Mesenchymal stem cell (in vitro differentiated cells and primary cell): ENCODE measurements around the gene ELK4.

Source experiments
- DNase-seq: peaks from one replicate; pipeline ENCODE4 v3.0.0-alpha.2; 2013
- H2AFZ ChIP-seq: one replicate; pipeline ENCODE4 v1.6.1; 2013; ENCODE audit warnings: low read depth, mild to moderate bottlenecking, control low read depth, inconsistent platforms, low read length, moderate library complexity
- H2AK5ac ChIP-seq: 2 replicates; pipeline ENCODE4 v1.6.1; 2013; ENCODE audit warnings: low read length, moderate library complexity, mild to moderate bottlenecking, inconsistent platforms; ENCODE audit not compliant: severe bottlenecking
- H2BK120ac ChIP-seq: one replicate; pipeline ENCODE4 v1.6.1; 2013; ENCODE audit warnings: low read depth, mild to moderate bottlenecking, inconsistent platforms, low read length, moderate library complexity
- H2BK12ac ChIP-seq, 2 experiments: one replicate each; pipeline ENCODE4 v1.6.1; 2013; ENCODE audit warnings: inconsistent platforms in 2 of 2, low read length in 2 of 2, mild to moderate bottlenecking in 2 of 2, moderate library complexity in 2 of 2, control low read depth in 1 of 2
- H2BK15ac ChIP-seq: one replicate; pipeline ENCODE4 v1.6.1; 2013; ENCODE audit warnings: mild to moderate bottlenecking, low read depth, inconsistent platforms; ENCODE audit not compliant: poor library complexity, severe bottlenecking
- H2BK5ac ChIP-seq: 2 replicates; pipeline ENCODE4 v1.6.1; 2013; ENCODE audit warnings: low read depth, mild to moderate bottlenecking, low read length, control low read depth, inconsistent platforms; ENCODE audit not compliant: poor library complexity, severe bottlenecking
- H3K14ac ChIP-seq, 2 experiments: one replicate each; pipeline ENCODE4 v1.6.1; 2013; ENCODE audit warnings: inconsistent platforms in 2 of 2, low read length in 2 of 2, control low read depth in 1 of 2, mild to moderate bottlenecking in 1 of 2, moderate library complexity in 1 of 2
- H3K18ac ChIP-seq, 2 experiments: one replicate each; pipeline ENCODE4 v1.6.1; 2013; ENCODE audit warnings: inconsistent platforms in 2 of 2, low read length in 2 of 2, control low read depth in 1 of 2, low read depth in 1 of 2, mild to moderate bottlenecking in 1 of 2
- H3K23ac ChIP-seq, 2 experiments: one replicate each; pipeline ENCODE4 v1.6.1; 2013; ENCODE audit warnings: inconsistent platforms in 2 of 2, low read length in 2 of 2, mild to moderate bottlenecking in 2 of 2, moderate library complexity in 2 of 2, control low read depth in 1 of 2
- H3K27ac ChIP-seq: 2 replicates; pipeline ENCODE4 v1.5.1; 2013; ENCODE audit warnings: mild to moderate bottlenecking, moderate library complexity, low read length, control low read depth, inconsistent platforms; ENCODE audit not compliant: poor library complexity, severe bottlenecking
- H3K27me3 ChIP-seq, 2 experiments: 2 replicates each; pipeline versions ENCODE4 v1.6.1 to v1.7.0; 2013; ENCODE audit warnings: low read length in 2 of 2, mild to moderate bottlenecking in 2 of 2, moderate library complexity in 2 of 2, control low read depth in 1 of 2, inconsistent platforms in 1 of 2; ENCODE audit not compliant: control insufficient read depth in 1 of 2, insufficient read depth in 1 of 2
- H3K36me3 ChIP-seq, 2 experiments: 2 replicates each; pipeline versions ENCODE4 v1.6.1 to v1.7.0; 2013; ENCODE audit warnings: low read length in 2 of 2, control low read depth in 1 of 2, inconsistent platforms in 1 of 2, low read depth in 1 of 2, mild to moderate bottlenecking in 1 of 2; ENCODE audit not compliant: insufficient read depth in 2 of 2, control insufficient read depth in 1 of 2
- H3K4ac ChIP-seq, 2 experiments: one replicate each; pipeline ENCODE4 v1.6.1; 2013; ENCODE audit warnings: inconsistent platforms in 2 of 2, low read length in 2 of 2, mild to moderate bottlenecking in 2 of 2, moderate library complexity in 2 of 2, control low read depth in 1 of 2, low read depth in 1 of 2
- H3K4me1 ChIP-seq: 2 replicates; pipeline ENCODE4 v1.6.1; 2013; ENCODE audit warnings: low read depth, low read length, control low read depth; ENCODE audit not compliant: control insufficient read depth, insufficient read depth
- H3K4me2 ChIP-seq: 2 replicates; pipeline ENCODE4 v1.6.1; 2013; ENCODE audit warnings: low read length, mild to moderate bottlenecking, inconsistent platforms; ENCODE audit not compliant: poor library complexity, severe bottlenecking
- H3K4me3 ChIP-seq, 2 experiments: 2 replicates each; pipeline versions ENCODE4 v1.5.1 to v1.7.0; 2013; ENCODE audit warnings: low read length in 2 of 2, mild to moderate bottlenecking in 2 of 2, control low read depth in 1 of 2, low read depth in 1 of 2; ENCODE audit not compliant: insufficient read depth in 1 of 2
- H3K79me1 ChIP-seq: replicated peaks from 2 replicates; pipeline ENCODE4 v1.6.1; 2013; ENCODE audit warnings: mild to moderate bottlenecking, control low read depth, low read length, inconsistent platforms; ENCODE audit not compliant: poor library complexity, severe bottlenecking
- H3K9ac ChIP-seq: 2 replicates; pipeline ENCODE4 v1.7.0; 2013; ENCODE audit warnings: mild to moderate bottlenecking, low read length, moderate library complexity
- H3K9me3 ChIP-seq: 2 replicates; pipeline ENCODE4 v1.7.0; 2013; ENCODE audit warnings: mild to moderate bottlenecking, low read length; ENCODE audit not compliant: control insufficient read depth
- H4K8ac ChIP-seq: one replicate; pipeline ENCODE4 v1.6.1; 2013; ENCODE audit warnings: inconsistent platforms, mild to moderate bottlenecking, low read length, moderate library complexity
- H4K91ac ChIP-seq: one replicate; pipeline ENCODE4 v1.6.1; 2013; ENCODE audit warnings: mild to moderate bottlenecking, low read length, inconsistent platforms
- WGBS: methylation state at CpG from one replicate; pipeline ENCODE4 v1.1.7; 2013; ENCODE audit warnings: mixed read lengths; 5-methylcytosine and 5-hydroxymethylcytosine counted together

Gene ELK4

DNA sequence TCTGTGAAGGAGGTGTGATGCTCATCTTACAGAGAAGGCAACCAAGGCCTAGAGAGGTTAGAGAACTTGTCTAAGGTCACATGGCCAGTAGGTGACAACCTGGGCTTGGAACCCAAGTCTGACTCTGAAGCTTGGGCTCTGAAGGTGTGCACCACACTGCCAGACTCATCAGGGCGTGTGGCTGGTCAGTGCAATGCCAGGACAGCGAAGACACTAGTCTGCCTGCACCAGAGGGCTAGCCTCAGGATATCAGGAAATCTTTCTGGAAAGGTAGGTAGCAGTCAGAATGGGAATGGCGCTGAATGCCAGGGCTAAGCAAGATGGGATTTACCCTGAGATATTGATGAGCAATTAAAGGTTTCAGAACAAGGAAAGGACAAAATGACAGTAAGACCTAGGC, 34.9 kb downstream of the ELK4 start:
- Histone ChIP-seq H2AK5ac (no peak overlapping the region), H3K27ac (no peak overlapping the region), H3K27me3 (no peaks in the 10 kb centered on the region), H3K23ac (no peak overlapping the region), H2AFZ (no peak overlapping the region), H2BK12ac (peak overlapping the region in 1 of 2 experiments; percentile 7), H2BK120ac (no peak overlapping the region), H3K4ac (no peak overlapping the region), H3K9me3 (no peaks in the 10 kb centered on the region), H3K79me1 (no peaks in the 10 kb centered on the region), H4K91ac (no peak overlapping the region), H3K9ac (no peak overlapping the region), H3K36me3 (peaks cover 4 to 12% of the 10 kb centered on the region in 2 experiments), H3K4me2 (no peak overlapping the region), H3K4me3 (no peak overlapping the region), H4K8ac (no peak overlapping the region), H3K14ac (no peak overlapping the region), H3K4me1 (peaks cover 13% of the 10 kb centered on the region), H3K18ac (no peak overlapping the region), H2BK5ac (no peak overlapping the region), H2BK15ac (no peak overlapping the region)
- 96% methylated on average over 3 of the region's 3 CpGs for WGBS
- no peak for DNase-seq

DNA sequence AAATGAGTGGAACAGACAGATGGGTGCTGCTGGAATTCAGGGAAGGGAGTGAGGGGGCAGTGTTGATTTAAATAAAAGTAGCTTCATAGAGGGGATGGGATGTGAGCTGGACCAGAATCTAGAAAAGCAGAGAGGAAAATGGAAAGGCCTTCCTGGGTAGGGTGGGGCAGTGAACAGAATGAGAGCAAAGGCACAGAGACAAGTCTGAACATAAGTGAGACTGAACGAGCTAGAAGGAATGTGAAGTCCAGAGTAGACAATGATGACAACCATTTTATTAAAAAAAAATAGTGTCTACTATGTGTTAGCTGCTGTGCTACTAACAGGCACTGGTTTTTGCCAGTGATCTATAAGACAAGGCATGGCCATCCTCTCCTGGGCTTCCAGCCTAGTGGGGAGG, 36.0 kb downstream of the ELK4 start:
- Histone ChIP-seq H2BK120ac (no peak overlapping the region), H3K4me2 (no peak overlapping the region), H3K4me1 (peaks cover 13% of the 10 kb centered on the region), H2AFZ (no peak overlapping the region), H3K9me3 (no peaks in the 10 kb centered on the region), H3K9ac (no peak overlapping the region), H3K79me1 (no peaks in the 10 kb centered on the region), H2AK5ac (no peak overlapping the region), H3K18ac (no peak overlapping the region), H3K23ac (no peak overlapping the region), H3K4me3 (no peak overlapping the region), H4K8ac (no peak overlapping the region), H2BK12ac (no peak overlapping the region), H3K14ac (no peak overlapping the region), H3K4ac (no peak overlapping the region), H4K91ac (no peak overlapping the region), H3K27ac (no peak overlapping the region), H3K27me3 (no peaks in the 10 kb centered on the region), H3K36me3 (peaks cover 0 to 12% of the 10 kb centered on the region in 2 experiments), H2BK5ac (no peak overlapping the region), H2BK15ac (no peak overlapping the region)
- WGBS, result no CpG with 5 or more reads among the region's 1 CpG
- DNase-seq, result no peak

DNA sequence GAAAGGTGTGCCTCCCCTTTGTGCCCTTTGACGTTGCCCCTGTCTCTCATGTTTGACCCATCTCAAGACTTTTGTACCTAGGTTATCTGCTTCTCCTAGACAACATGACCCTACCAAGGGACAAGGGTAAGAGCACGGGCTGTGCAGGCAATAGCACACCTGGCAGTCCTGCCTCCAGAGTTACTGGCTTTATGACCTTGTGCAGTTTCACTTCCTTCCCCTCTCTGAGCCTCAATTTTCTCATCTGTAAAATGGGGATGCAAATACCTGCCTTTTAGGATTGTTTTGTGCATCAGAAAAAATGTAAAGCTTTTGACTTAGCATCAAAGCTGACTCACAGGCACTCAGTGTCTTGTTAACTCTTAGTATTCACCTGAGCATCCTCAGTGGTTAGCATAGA, 36.4 kb downstream of the ELK4 start:
- Histone ChIP-seq H2BK120ac (no peak overlapping the region), H2BK5ac (no peak overlapping the region), H3K14ac (no peak overlapping the region), H3K9me3 (no peaks in the 10 kb centered on the region), H2AFZ (no peak overlapping the region), H2AK5ac (no peak overlapping the region), H2BK15ac (no peak overlapping the region), H3K36me3 (peaks cover 0 to 12% of the 10 kb centered on the region in 2 experiments), H4K91ac (no peak overlapping the region), H4K8ac (no peak overlapping the region), H3K27ac (no peak overlapping the region), H3K4me3 (no peak overlapping the region), H2BK12ac (no peak overlapping the region), H3K9ac (no peak overlapping the region), H3K18ac (no peak overlapping the region), H3K4ac (no peak overlapping the region), H3K23ac (no peak overlapping the region), H3K79me1 (no peaks in the 10 kb centered on the region), H3K27me3 (no peaks in the 10 kb centered on the region), H3K4me1 (peaks cover 10% of the 10 kb centered on the region), H3K4me2 (no peak overlapping the region)
- 71% methylated on average over 2 of the region's 2 CpGs for WGBS
- no peak for DNase-seq

DNA sequence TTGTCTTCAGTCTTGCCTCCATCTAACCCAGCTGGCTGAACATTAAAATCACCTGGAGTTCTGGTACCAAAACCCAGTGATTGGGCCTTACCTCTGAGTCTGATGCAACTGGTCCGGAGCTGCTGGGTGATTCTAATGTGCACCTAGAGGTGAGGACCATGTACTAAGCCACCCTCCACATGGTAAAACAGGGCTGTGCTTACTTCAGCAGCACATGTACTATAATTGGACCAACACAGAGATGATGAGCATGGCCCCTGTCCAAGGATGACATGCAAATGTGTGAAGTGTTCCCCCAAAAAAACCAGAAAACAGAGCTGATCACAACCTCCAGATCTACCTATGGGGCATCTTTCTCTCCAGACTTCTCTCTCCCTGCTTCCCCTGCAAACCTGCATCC, 37.0 kb downstream of the ELK4 start:
- Histone ChIP-seq H4K91ac (no peak overlapping the region), H2BK12ac (no peak overlapping the region)

More for the DNA sequence above, 37.0 kb downstream of the ELK4 start:
- no peak overlapping the region for H2AK5ac ChIP-seq
- H3K27ac ChIP-seq, result no peak overlapping the region
- H3K9me3 ChIP-seq, result no peaks in the 10 kb centered on the region
- H3K4me2 ChIP-seq, result no peak overlapping the region
- H3K79me1 ChIP-seq, result no peaks in the 10 kb centered on the region
- H2BK5ac ChIP-seq, result no peak overlapping the region
- H2AFZ ChIP-seq, result no peak overlapping the region
- no peak overlapping the region for H2BK120ac ChIP-seq
- H3K14ac ChIP-seq, result no peak overlapping the region
- H3K36me3 ChIP-seq, result peaks cover 0 to 12% of the 10 kb centered on the region in 2 experiments
- H2BK15ac ChIP-seq, result no peak overlapping the region
- H3K4me3 ChIP-seq, result no peak overlapping the region
- no peak overlapping the region for H3K23ac ChIP-seq
- no peak for DNase-seq
- H3K27me3 ChIP-seq, result no peaks in the 10 kb centered on the region
- H3K18ac ChIP-seq, result no peak overlapping the region
- H3K4ac ChIP-seq, result no peak overlapping the region
- H3K9ac ChIP-seq, result no peak overlapping the region
- no peak overlapping the region for H4K8ac ChIP-seq
- 100% methylated on average over 1 of the region's 1 CpG for WGBS
- H3K4me1 ChIP-seq, result peaks cover 8% of the 10 kb centered on the region
